GM19023 (cell line): ENCODE data around the gene KDM4B.
"Not testable (repeated sequence)": the region's sequence is repeated elsewhere in the genome, so short reads cannot be mapped to it uniquely, and the experiment has no call there.

Source experiments
- ATAC-seq: cut with Tn5 transposase; IDR thresholded peaks from one replicate; pipeline ENCODE4 v1.9.1; 2021; ENCODE audit warnings: mild to moderate bottlenecking, moderate library complexity; ENCODE audit not compliant: unreplicated experiment

KDM4B gene

GRCh38 chr19:5193192-5193591 lies 224.3 kb downstream of the KDM4B start:
- no peak for ATAC-seq

GRCh38 chr19:5194641-5195040 lies 225.7 kb downstream of the KDM4B start:
- ATAC-seq: no peak

- not testable (repeated sequence) for ATAC-seq
Observed at GRCh38 chr19:5195587-5195986, 226.7 kb downstream of the KDM4B start.

GRCh38 chr19:5196832-5197231 lies 227.9 kb downstream of the KDM4B start:
- ATAC-seq: no peak

- ATAC-seq: no peak
Observed at GRCh38 chr19:5200844-5201243, 231.9 kb downstream of the KDM4B start.

GRCh38 chr19:5202553-5202952 lies 233.6 kb downstream of the KDM4B start:
- no peak for ATAC-seq
